ENCODE data around the gene TBATA. TPM values are rescaled to one million over a fixed set of nuclear protein-coding genes. Genes with fewer than 3 reads are reported as not detected.

The TBATA gene
- total RNA-seq, 1 donor from 2014 or later, result not detected

GRCh38 chr10:70782086-70782745, 3.0 kb downstream of the TBATA start:
- DNase-seq (no peak), ATAC-seq (ENCODE audit: poor library complexity) (peak; percentile 34)
- intact Hi-C loops (cut with DNase I), result no loop called here

- ATAC-seq (ENCODE audit: poor library complexity), result no peak
- intact Hi-C loops (cut with DNase I), result no loop called here
- no peak for DNase-seq
These were observed 3.6 kb downstream of the TBATA start for GRCh38 chr10:70781461-70782051.

GRCh38 chr10:70780772-70781171, 4.4 kb downstream of the TBATA start:
- DNase-seq, result no peak
- no peak for ATAC-seq (ENCODE audit: poor library complexity)
- intact Hi-C loops (cut with DNase I), result no loop called here

GRCh38 chr10:70780370-70780760, 4.8 kb downstream of the TBATA start:
- intact Hi-C loops (cut with DNase I), result no loop called here
- DNase-seq, result no peak
- ATAC-seq (ENCODE audit: poor library complexity), result no peak

GRCh38 chr10:70779511-70780369, 5.4 kb downstream of the TBATA start:
- intact Hi-C loops (cut with DNase I), result no loop called here
- DNase-seq, result no peak
- ATAC-seq (ENCODE audit: poor library complexity), result peak; percentile 58

GRCh38 chr10:70779088-70779487, 6.1 kb downstream of the TBATA start:
- DNase-seq (no peak), ATAC-seq (ENCODE audit: poor library complexity) (peak; percentile 69)
- intact Hi-C loops (cut with DNase I), result no loop called here

GRCh38 chr10:70778267-70778924, 6.8 kb downstream of the TBATA start:
- intact Hi-C loops (cut with DNase I), result no loop called here
- DNase-seq, result no peak
- ATAC-seq (ENCODE audit: poor library complexity), result peak; percentile 11

- intact Hi-C loops (cut with DNase I), result no loop called here
- no peak for DNase-seq
- ATAC-seq (ENCODE audit: poor library complexity), result no peak
These were observed 7.9 kb downstream of the TBATA start for GRCh38 chr10:70777063-70777875.

- ATAC-seq (ENCODE audit: poor library complexity) (no peak), DNase-seq (peak; percentile 32)
- intact Hi-C loops (cut with DNase I), result no loop called here
These were observed 8.6 kb downstream of the TBATA start for GRCh38 chr10:70776455-70777005.

- no peak for ATAC-seq (ENCODE audit: poor library complexity)
- intact Hi-C loops (cut with DNase I), result no loop called here
- peak; percentile 30 for DNase-seq
These were observed 9.3 kb downstream of the TBATA start for GRCh38 chr10:70775679-70776454.

GRCh38 chr10:70774810-70775678, 10.1 kb downstream of the TBATA start:
- intact Hi-C loops (cut with DNase I), result no loop called here
- peak; percentile 42 for DNase-seq
- no peak for ATAC-seq (ENCODE audit: poor library complexity)

- no peak for DNase-seq
- intact Hi-C loops (cut with DNase I), result no loop called here
- ATAC-seq (ENCODE audit: poor library complexity), result no peak
These were observed 11.0 kb downstream of the TBATA start for GRCh38 chr10:70773965-70774809.

GRCh38 chr10:70773461-70773860, 11.7 kb downstream of the TBATA start:
- DNase-seq (no peak), ATAC-seq (ENCODE audit: poor library complexity) (no peak)
- intact Hi-C loops (cut with DNase I), result no loop called here

- no peak for ATAC-seq (ENCODE audit: poor library complexity)
- DNase-seq, result no peak
- intact Hi-C loops (cut with DNase I), result no loop called here
These were observed 12.6 kb downstream of the TBATA start for GRCh38 chr10:70772627-70773026.

GRCh38 chr10:70771311-70772194, 13.6 kb downstream of the TBATA start:
- intact Hi-C loops (cut with DNase I), result no loop called here
- no peak for DNase-seq
- ATAC-seq (ENCODE audit: poor library complexity), result no peak

Measured in Right ventricle myocardium superior (tissue), 1 donor.